T-helper 2 cell treated with Interferon-gamma antibody and Interleukin-4, amounts not matched to agents 5 μg/mL and 100 μg/mL, for 36 hours (primary cell): ENCODE results near the gene EIF4G1.

Experiments used
- DNase-seq: peaks from one replicate; pipeline ENCODE4 v3.0.0; 2021; ENCODE audit warnings: low spot score
- H3K27ac Mint-ChIP-seq: one replicate; pipeline ENCODE4 v1.8.0; 2021; ENCODE audit warnings: mild to moderate bottlenecking, mixed read lengths
- H3K27me3 Mint-ChIP-seq: one replicate; pipeline ENCODE4 v1.8.0; 2021; ENCODE audit warnings: low read depth, mixed read lengths
- H3K36me3 Mint-ChIP-seq: one replicate; pipeline ENCODE4 v1.8.0; 2021; ENCODE audit warnings: low read depth, mixed read lengths
- H3K4me1 Mint-ChIP-seq: one replicate; pipeline ENCODE4 v1.8.0; 2021; ENCODE audit warnings: low read depth, mixed read lengths
- H3K4me3 Mint-ChIP-seq: one replicate; pipeline ENCODE4 v1.8.0; 2022; ENCODE audit warnings: mild to moderate bottlenecking, moderate library complexity, mixed read lengths
- H3K9me3 Mint-ChIP-seq: one replicate; pipeline ENCODE4 v1.8.0; 2021; ENCODE audit warnings: mixed read lengths

EIF4G1 gene

GRCh38 chr3:184383033-184383740, 68.8 kb downstream of the EIF4G1 start:
- Mint-ChIP-seq H3K27me3 (peaks cover 42% of the 10 kb centered on the region), H3K9me3 (no peaks in the 10 kb centered on the region), H3K4me3 (no peak overlapping the region), H3K36me3 (no peaks in the 10 kb centered on the region), H3K4me1 (no peaks in the 10 kb centered on the region), H3K27ac (no peak overlapping the region)
- DNase-seq = no peak

GRCh38 chr3:184384342-184384741, 69.9 kb downstream of the EIF4G1 start:
- DNase-seq = no peak
- H3K4me3 Mint-ChIP-seq = no peak overlapping the region
- no peaks in the 10 kb centered on the region for H3K4me1 Mint-ChIP-seq
- no peaks in the 10 kb centered on the region for H3K9me3 Mint-ChIP-seq
- H3K36me3 Mint-ChIP-seq = no peaks in the 10 kb centered on the region
- H3K27me3 Mint-ChIP-seq = peaks cover 31% of the 10 kb centered on the region
- H3K27ac Mint-ChIP-seq = no peak overlapping the region
